HG02798 (cell line): ENCODE data around the gene ANK2.
"Not testable (repeated sequence)": the region's sequence is repeated elsewhere in the genome, so short reads cannot be mapped to it uniquely, and the experiment has no call there.

Experiments
- ATAC-seq: cut with Tn5 transposase; IDR thresholded peaks from one replicate; pipeline ENCODE4 v1.9.1; 2021; ENCODE audit warnings: mild to moderate bottlenecking; ENCODE audit not compliant: unreplicated experiment, poor library complexity

The ANK2 gene

DNA sequence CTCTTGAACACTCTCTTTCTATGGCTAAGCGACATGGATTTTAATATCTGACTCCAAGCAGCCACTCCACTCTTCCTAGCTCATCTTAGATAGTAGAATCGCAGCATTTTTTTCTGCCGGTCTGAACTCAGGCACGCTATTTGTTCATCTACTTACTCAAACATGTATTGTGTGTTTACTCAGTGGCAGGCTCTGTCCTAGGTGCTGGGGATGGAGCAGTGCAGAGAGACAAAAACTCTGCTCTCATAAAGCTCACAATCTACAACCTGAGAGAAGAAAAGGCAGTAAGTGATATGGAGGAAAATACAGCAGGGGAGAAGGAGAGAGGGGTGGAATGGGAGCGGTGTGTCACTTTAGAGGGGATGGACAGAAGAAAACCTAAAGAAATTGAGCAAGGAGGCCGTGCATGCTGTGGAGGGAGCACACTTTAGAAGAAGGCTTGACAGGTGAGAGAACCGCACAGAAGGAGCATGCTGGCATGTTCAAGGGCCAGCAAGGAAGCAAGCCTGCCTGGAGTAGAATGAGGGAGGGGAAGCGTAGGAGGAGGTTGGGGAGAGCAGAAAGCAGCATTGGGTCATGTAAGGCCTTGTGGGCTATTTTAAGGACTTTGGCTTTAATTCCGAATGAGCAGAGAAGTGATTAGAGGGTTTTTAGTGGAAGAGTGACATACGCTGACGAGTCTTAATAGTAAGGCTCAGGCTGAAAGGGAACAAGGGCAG is 132.0 kb downstream of the ANK2 start:
- ATAC-seq, result no peak

DNA sequence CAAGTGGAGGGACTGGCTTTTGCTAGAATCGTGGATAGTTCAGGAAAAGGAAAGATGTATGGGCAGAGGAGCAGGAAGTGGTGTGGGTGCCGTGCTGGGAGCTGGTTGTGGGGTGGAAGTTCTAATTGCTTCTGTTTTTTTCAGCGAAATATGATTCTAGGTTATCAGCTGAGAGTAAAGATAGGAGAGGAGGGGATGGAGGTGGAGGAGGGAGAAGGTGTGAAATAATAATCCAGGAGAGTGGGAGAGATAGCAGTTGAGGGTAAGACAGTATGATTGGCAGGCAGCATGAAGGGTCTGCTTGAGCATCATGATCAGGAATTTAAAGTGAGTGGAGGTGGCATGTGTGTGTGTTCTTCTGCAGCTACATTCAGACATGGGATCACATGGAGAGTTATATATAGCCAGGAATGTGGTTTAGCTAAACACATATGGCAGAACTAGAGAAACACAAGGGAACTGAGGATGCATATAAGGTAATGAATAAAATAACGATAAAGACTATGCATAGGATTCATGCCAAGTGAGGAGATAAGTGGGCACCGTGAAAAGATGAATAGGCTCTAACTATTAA is 133.7 kb downstream of the ANK2 start:
- ATAC-seq, result no peak

DNA sequence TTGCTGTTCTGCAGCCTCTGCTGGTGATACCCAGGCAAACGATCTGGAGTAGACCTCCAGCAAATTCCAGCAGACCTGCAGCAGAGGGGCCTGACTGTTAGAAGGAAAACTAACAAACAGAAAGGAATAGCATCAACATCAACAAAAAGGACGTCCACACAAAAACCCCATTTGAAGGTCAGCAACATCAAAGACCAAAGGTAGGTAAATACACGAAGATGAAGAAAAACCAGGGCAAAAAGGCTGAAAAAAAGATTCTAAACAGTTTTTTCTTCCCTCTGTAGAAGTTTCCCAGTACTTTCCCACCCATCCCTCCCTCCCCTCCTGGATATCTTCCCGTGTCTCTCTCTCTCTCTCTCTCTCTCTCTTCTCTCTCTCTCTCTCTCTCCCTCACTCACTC is 136.8 kb downstream of the ANK2 start:
- not testable (repeated sequence) for ATAC-seq

DNA sequence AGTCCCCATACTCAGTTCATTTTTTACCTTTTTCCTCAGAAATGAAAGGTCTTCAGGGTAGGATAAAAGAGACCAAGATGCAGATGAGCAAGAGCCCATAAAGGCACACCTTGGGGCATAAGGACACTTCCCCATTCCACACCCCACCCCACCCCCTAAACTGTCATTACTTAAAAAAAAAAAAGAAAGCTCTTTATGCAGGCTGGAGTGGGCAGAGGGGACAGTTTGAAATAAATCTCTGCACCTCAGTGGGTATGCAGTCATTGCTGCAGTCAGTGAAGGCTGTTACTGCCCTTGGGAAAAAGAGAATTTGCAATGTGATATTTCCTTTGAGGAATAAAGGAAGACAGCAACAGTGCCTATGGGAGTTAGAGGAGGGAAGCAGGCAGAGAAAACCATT is 137.5 kb downstream of the ANK2 start:
- ATAC-seq, result no peak

DNA sequence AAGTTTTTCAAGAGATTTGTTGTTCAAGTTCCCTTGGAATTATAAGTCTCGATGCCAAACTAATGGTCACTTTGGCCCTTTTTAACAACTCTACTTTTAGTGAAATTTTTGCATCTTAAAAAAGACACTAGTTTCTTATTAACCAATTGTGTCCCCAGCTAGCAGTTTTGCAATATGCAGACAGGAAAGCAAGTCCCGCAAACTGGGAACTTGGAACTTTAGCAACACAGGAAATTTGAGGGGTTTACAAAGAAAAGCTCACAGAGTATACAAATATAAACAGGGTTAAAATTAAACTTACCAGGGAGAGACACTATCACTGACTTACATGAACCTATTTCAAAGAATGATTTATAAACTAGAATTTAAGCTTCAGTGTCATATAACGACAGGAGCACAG is 137.9 kb downstream of the ANK2 start:
- no peak for ATAC-seq

DNA sequence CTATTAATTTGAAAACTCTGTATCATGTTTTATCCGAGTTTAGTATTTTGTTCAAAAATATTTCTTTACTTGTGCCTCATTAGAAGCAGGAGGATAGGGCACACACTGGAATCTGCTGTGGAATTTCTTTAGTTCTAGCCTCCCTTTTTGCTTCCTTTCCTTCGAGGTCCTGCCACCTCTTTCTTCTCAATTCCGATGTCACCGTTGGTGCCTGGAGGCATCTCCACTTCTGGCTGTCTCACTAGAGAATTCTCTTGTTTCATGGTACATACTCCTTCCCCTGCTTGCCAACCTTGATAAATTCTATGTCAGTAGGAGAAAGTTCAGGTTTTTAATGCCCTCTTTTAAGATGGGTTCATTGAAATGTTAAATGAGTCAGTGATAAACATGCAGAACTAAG is 140.1 kb downstream of the ANK2 start:
- no peak for ATAC-seq

DNA sequence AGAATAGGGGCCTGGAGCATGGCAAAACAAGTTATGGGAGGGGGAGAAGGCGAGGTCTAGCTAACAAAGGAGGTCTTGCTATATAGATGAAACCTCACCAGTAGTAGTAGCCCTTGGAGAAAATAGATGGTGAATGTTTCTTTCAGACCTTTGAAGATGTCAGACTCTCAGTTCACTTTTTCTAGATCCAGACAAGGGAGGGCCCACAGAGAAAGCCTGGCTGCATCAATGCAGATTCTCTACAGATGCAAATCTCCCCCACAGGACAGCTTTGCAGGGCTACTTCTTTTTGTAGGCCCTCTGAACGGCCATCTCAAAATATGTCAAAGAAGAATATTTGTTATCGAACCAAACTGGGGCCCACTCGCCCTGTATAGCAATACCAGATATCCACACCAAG is 159.7 kb downstream of the ANK2 start:
- ATAC-seq, result peak; percentile 41

DNA sequence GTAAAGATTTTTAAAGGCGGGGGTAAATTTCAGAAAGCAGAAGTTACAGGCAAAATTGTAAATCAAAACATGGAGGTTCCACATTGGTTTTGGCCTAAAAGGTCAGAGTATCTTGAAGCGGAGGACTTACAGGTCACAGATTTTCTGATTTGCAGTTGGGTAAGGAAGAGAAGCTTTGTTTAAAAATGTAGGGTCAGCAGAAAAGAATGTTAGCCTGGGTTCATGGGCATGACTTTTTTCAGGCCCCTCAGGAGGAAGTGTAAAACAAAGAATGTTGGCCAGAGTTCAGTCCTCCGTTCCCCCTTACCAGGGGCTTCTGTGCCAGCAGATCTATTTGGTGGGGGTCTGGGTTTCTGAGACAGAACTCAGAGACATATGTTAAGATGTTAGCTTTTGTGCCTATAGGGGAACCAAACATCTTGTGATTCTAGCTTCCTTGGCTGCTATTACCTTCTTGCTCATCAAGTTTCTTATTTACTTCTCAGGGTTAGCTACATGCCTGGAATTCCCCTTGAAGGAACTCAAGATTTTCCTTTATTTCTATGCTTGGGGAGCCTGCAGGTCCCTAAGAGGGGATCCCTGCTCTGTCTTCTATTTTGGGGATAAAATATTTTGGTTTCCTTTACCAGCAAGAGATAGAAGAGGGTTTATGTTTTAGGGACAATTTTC is 160.3 kb downstream of the ANK2 start:
- ATAC-seq, result no peak

DNA sequence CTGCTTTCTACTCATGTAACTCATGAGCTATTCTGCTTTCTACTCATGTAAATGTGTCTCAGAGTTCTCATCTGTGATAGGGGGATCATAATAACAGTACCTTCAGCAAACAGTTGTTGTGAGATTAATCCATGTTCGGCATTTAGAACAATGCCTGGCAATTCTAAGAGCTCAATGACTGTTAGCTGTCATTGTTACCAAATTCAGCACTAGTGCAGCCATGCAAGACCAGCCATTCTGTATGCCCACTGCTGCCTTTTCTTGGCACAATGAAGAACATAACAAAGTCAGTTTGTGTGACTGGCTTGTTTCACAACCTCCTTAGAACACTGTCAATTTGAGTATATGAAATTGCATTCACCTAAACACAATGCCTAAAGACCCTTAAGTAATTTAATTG is 163.2 kb downstream of the ANK2 start:
- ATAC-seq, result no peak

DNA sequence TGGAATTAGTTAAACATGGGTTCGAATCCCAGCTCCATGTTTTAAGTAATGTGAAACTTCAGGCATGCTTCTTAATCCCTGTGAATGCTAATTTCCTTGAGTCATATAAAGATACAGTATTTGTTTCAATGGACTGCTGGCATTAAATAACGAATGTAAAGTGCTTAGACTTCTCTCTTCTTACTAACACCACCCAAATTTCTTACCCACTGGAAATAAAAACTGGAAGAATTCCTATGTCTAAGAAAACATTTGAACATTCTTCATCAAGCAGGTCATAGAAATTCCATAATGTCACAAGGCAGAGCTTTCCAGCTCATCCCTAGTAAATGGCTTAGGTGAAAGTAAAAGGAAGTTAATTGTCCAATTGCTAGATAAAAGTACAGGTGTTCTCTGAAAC is 172.5 kb downstream of the ANK2 start:
- no peak for ATAC-seq

DNA sequence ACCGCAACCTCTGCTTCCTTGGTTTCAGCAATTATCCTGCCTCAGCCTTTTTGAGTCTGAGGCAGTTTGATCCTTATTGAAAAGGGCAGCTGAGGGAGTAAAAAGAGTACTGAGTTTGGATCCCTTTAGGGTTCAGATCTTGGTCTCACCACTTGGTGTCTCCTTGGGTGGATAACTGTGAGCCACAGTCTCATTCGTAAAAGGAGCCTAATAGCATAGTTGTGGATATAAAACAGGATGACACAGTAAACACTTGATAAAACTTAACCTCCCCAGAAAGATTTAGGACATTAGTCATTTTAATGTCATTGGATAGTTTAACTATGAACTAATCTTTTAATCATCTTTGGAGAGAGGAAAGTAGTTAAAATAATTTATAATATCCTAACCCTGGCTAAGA is 173.0 kb downstream of the ANK2 start:
- ATAC-seq, result no peak

DNA sequence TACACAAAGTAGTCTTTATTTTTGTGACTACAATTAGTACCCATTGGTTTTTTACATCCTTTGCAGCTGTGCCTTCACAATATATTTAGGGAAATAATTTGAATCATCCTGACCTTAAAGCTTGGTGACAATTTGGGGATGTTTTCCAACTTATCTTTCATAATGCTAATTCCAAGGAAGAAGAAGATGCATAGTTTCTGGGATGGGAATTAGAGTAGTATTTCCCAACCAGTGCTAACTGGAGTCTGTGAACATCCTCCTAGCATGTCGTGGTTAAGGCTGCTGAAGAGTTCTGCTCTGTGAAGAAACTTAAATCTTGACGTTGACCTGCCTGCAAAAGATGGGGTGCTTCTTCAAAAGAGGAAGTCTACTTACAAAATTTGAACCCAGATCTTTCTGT is 173.5 kb downstream of the ANK2 start:
- ATAC-seq, result no peak

DNA sequence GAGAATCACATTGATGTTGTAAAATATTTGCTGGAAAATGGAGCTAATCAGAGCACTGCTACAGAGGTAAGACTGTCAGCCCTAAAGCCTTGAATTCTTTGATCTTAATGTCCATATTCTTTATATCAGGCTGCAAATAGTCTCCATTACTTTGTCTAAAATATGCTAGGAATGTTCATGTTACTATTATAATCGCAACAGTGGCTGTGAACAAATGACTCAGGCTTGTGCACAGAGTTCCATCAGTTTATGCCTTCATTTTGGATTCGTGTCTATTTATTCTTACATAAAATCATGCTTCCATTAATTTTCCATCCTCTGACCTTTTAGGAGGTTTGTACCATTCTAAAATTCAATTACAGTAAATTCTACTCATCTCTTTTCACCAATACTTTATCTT is 182.7 kb downstream of the ANK2 start:
- no peak for ATAC-seq

DNA sequence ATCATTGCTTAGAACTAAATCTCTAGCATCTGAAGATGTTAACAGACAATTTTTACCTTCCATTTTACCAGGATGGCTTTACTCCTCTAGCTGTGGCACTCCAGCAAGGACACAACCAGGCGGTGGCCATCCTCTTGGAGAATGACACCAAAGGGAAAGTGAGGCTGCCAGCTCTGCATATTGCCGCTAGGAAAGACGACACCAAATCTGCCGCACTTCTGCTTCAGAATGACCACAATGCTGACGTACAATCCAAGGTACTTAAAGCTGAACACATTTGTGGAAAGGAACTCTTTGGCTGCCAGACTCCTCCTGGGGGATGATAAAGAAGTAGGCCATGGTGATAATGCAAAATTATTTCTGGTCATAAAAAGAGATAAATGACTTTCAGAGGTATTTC is 187.5 kb downstream of the ANK2 start:
- ATAC-seq, result no peak

DNA sequence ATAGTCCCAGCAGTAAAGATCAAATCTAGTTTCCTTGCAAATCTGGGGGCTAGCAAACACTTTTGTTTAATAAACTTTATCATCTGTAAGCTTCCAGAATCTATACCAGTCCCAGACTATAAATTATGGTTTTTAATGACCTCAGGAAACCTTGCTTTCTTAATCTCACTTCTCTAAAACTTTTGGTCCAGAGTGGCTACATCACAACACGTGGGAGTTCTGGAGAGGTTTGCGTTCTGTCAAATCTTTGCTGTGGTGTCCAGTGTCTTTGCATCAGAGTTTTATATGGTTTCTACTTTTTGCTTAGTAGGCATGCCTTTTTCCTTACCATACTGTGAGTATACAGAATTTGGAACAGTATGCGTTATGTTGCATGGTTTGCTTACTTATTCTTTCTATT is 193.9 kb downstream of the ANK2 start:
- no peak for ATAC-seq

DNA sequence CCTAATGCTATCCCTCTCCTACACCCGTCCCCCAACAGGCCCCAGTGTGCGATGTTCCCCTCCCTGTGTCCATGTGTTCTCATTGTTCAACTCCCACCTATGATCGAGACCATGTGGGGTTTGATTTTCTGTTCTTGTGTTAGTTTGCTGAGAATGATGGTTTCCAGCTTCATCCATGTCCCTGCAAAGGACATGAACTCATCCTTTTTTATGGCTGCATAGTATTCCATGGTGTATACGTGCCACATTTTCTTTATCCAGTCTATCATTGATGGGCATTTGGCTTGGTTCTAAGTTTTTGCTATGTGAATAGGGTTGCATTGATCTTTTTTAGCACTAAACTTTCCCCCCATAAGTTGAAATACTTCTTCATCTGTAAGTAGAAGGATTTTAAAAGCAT is 195.3 kb downstream of the ANK2 start:
- not testable (repeated sequence) for ATAC-seq

DNA sequence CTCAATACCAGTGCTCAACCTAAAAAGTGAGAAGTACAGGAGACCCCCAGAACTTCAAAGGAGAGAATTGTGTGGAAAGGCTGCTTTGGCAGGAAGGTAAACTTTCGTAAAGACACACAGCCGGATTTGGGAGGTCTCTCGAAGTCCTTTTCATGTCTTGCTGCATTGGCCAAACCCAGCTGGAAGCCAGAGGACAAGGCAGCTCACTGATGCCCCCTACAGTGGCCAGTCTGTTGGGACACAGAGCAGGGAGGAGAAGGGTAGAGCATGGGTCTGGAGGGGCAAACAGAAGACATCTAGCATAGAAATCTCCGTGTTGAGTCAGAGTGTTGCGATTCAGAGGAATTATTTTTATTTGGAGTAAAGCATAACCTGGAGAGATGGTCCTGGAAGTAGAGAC is 198.9 kb downstream of the ANK2 start:
- no peak for ATAC-seq

DNA sequence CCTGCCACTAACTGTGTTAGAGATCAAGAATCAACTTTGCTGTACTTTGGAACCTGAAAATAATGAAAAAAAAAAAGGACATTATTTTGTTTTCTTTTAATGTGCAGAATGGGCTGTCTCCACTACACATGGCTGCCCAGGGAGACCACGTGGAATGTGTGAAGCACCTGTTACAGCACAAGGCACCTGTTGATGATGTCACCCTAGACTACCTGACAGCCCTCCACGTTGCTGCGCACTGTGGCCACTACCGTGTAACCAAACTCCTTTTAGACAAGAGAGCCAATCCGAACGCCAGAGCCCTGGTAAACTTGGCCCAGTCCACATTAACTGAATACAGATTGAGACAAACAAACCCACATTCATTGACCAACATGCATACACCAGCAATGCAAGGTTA is 206.2 kb downstream of the ANK2 start:
- no peak for ATAC-seq

DNA sequence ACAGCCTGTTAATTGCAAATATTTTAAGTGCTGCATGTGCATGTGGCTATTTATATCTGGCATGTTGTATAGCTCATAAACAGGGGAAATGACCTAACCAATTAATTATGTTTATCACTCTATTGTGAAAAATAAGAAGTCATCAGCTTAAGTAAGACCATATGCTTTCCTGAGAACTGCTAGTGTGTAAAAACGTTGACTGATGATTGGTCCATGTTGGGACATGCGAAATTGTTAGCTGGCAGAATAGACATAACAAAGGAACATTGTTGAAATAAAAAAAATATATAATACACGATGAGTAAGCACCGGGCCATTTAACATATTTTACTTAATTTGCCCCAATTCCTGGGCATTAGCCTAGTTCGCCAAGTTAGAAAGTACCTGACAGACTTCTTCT is 207.5 kb downstream of the ANK2 start:
- ATAC-seq, result no peak

DNA sequence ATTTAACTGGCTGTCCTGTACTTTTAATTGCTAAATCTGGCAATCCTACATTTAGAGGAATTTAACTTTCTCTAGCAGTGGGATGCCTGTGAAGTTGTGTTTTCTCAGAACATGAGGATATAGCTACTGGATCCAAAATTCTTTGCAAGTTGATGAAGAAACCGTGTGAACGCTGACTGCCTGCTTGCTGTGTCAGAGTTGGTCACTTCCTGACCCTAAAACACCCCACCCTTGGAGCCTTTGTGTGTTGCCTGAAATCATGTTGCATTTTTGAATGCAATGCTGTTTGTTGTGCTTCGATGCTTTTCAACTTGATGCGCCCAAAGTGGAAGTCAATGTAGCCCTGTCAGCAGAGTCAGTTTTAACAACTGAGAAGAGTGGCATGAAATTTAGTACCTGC is 211.2 kb downstream of the ANK2 start:
- no peak for ATAC-seq

DNA sequence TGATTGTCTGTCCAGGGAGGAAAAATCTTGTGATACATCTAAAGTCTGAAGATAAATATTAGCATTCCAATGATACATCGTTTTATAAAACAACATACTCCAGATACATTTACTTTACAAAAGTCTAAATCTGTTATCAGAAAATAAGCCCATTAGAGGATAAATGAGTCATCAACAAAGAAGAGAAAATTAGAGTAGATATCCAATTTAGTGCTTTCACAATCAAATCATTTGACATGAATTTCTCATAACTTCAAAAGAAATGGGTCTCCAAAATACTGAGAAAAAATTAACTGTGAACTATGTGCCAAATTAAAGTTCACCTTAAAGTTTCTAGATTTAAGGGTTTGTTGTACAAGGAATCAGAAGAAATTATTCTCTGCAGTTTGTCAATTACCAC is 213.8 kb downstream of the ANK2 start:
- no peak for ATAC-seq
